GM19328 (cell line): ENCODE measurements around the gene ZNF544.
"Not testable (repeated sequence)": the region's sequence is repeated elsewhere in the genome, so short reads cannot be mapped to it uniquely, and the experiment has no call there.

Source experiments
- ATAC-seq: cut with Tn5 transposase; IDR thresholded peaks from one replicate; pipeline ENCODE4 v1.9.1; 2021; ENCODE audit warnings: mild to moderate bottlenecking, moderate library complexity; ENCODE audit not compliant: unreplicated experiment

The ZNF544 gene

GRCh38 chr19:58252102-58252685, 23.5 kb downstream of the ZNF544 start:
- ATAC-seq, result no peak

GRCh38 chr19:58258259-58258658, 29.5 kb downstream of the ZNF544 start:
- ATAC-seq, result not testable (repeated sequence)

- ATAC-seq, result no peak
Measured at GRCh38 chr19:58261600-58261967, 32.9 kb downstream of the ZNF544 start.

- ATAC-seq, result no peak
Measured at GRCh38 chr19:58261968-58262921, 33.5 kb downstream of the ZNF544 start.

GRCh38 chr19:58262922-58263296, 34.2 kb downstream of the ZNF544 start:
- ATAC-seq, result no peak

- ATAC-seq, result no peak
Measured at GRCh38 chr19:58265100-58265499, 36.4 kb downstream of the ZNF544 start.

GRCh38 chr19:58268344-58268743, 39.6 kb downstream of the ZNF544 start:
- no peak for ATAC-seq

GRCh38 chr19:58274771-58275201, 46.1 kb downstream of the ZNF544 start:
- no peak for ATAC-seq

- ATAC-seq, result no peak
Measured at GRCh38 chr19:58275564-58275963, 46.9 kb downstream of the ZNF544 start.

GRCh38 chr19:58277197-58277596, 48.5 kb downstream of the ZNF544 start:
- ATAC-seq, result no peak

GRCh38 chr19:58277748-58278540, 49.2 kb downstream of the ZNF544 start:
- ATAC-seq, result no peak

- ATAC-seq, result peak; percentile 97
Measured at GRCh38 chr19:58278541-58279041, 49.9 kb downstream of the ZNF544 start, which contains the start of gene ZNF8. Gene ZNF8 (plus strand): TSS chr19:58278955. CDS start chr19:58279082, 127 bp downstream.

- ATAC-seq, result peak; percentile 20
Measured at GRCh38 chr19:58279042-58279924, 50.6 kb downstream of the ZNF544 start.

GRCh38 chr19:58279925-58280316, 51.2 kb downstream of the ZNF544 start:
- ATAC-seq, result no peak

- ATAC-seq, result no peak
Measured at GRCh38 chr19:58284199-58284598, 55.5 kb downstream of the ZNF544 start.

- ATAC-seq, result no peak
Measured at GRCh38 chr19:58291943-58292342, 63.2 kb downstream of the ZNF544 start.

- ATAC-seq, result no peak
Measured at GRCh38 chr19:58294743-58295374, 66.1 kb downstream of the ZNF544 start.

GRCh38 chr19:58296104-58296503, 67.4 kb downstream of the ZNF544 start:
- no peak for ATAC-seq

- no peak for ATAC-seq
Measured at GRCh38 chr19:58300620-58301019, 71.9 kb downstream of the ZNF544 start.

- ATAC-seq, result no peak
Measured at GRCh38 chr19:58304255-58304654, 75.5 kb downstream of the ZNF544 start.
